GM12872 (cell line): Measurements from ENCODE around the gene PRPS1L1.

Experiments
- TF ChIP-seq, protein P1 (sequence below): IDR thresholded peaks from 3 replicates; pipeline ENCODE4 v1.5.1; 2011; ENCODE audit warnings: low read depth, mild to moderate bottlenecking, low read length, moderate library complexity; ENCODE audit not compliant: insufficient read depth

Gene PRPS1L1

DNA sequence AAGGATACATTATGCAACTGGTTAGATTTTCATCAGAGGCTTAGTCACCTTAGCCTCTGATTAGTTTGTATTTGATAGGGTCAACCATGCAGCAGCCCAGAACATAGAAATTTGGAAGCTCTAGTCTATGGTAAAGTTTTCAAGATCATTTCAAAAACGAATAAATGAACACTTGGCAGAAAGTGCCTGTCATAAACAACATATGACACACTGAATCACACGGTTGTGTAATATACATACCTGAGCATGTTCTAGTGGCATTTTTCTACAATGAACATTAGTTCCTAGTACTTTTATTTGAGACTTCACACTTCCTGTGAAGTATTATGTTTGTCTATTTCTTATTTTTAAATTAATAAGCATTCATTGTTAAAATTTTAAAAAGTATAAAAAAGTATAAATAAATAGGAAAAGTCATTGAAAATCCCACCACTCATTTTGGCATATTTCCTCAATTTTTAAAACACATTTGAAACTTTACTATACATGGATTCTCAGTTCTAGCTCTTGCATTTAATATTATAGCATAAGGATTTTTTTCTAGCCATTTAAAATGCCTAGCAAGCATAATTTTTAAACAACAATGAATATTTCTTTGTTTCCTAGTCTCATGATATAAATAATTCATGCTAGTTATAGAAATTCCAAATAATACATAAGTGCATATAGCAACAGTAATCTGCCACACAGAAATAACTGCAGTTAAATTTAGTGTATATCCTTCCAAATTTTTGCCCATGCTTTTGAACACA is 25.7 kb upstream of the PRPS1L1 start:
- TF ChIP-seq, protein P1, sequence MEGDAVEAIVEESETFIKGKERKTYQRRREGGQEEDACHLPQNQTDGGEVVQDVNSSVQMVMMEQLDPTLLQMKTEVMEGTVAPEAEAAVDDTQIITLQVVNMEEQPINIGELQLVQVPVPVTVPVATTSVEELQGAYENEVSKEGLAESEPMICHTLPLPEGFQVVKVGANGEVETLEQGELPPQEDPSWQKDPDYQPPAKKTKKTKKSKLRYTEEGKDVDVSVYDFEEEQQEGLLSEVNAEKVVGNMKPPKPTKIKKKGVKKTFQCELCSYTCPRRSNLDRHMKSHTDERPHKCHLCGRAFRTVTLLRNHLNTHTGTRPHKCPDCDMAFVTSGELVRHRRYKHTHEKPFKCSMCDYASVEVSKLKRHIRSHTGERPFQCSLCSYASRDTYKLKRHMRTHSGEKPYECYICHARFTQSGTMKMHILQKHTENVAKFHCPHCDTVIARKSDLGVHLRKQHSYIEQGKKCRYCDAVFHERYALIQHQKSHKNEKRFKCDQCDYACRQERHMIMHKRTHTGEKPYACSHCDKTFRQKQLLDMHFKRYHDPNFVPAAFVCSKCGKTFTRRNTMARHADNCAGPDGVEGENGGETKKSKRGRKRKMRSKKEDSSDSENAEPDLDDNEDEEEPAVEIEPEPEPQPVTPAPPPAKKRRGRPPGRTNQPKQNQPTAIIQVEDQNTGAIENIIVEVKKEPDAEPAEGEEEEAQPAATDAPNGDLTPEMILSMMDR: no peak

DNA sequence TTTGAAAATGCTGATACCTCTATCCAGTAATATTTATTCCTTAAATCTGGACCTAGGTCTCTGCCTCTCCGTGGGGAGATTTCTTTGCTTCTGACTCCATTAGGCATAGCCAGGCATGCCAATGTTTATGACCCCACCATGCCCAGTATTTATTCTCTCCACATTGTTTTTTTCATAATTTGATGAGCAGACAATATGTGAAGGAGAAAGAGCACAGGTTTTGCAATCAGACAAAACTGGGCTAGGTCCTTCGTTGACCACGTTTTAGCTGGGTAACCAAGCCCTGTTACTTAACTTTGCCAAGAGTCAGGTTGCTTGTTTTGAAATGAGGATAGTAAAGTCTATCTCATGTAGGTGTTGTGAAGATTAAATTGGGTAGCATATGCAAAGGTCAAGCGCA is 21.6 kb upstream of the PRPS1L1 start:
- TF ChIP-seq, protein P1: no peak

DNA sequence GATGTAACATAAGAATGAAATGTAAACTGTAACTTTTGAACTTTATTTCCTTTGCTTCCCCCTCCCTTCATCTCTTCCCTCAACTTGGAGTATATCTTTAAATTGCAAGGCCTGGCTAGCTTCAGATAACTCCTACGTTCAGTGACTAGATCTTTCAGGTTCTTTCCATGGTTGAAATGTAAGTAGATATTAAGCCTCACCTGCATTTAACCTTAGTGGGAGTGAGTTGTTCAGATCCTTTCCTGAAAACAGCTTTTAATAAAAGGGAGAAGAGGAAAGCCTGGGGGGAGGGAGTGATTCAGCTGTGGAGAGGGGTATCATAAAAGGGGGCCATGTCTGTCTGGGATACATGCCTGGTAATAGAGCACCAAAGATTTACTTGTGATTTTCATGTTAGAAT is 19.0 kb upstream of the PRPS1L1 start:
- TF ChIP-seq, protein P1: no peak

DNA sequence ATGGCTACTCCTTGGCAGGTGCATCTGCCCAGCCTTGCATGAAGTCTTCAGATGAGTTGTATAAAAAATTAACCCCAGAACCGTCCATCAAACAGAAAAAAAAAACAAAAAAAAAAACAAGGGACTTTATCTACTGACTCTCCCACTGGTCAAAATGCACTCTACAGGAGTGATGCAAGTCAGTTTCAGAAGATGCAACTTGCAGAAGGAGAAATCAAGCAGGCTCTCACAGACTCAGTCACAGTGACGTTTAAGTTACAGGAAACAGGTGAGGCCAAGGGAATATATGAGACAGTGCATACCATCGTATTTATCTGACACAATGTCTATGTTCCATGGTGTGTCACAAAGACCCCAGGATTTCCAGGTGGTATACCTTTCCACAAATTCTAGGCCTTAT is 17.5 kb upstream of the PRPS1L1 start:
- TF ChIP-seq, protein P1: no peak

DNA sequence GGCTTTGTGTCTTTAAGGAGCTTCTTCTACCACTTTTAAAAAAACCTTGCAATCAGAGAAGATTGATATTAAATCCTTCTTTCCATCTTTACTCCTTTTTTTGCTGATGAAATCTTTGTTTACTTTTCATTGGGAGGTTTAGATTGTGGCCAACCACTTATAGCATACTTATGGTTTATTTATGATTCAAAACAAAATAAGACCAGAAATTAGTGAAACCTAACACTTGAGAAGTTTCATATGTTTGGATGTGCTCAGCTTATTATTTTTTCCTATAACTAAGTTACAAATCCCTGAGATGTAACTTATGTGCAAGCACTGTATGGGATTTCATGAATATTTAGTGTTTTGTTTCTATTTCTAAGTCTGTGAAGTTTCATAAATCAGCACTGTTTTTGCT is 13.5 kb upstream of the PRPS1L1 start:
- TF ChIP-seq, protein P1: no peak

DNA sequence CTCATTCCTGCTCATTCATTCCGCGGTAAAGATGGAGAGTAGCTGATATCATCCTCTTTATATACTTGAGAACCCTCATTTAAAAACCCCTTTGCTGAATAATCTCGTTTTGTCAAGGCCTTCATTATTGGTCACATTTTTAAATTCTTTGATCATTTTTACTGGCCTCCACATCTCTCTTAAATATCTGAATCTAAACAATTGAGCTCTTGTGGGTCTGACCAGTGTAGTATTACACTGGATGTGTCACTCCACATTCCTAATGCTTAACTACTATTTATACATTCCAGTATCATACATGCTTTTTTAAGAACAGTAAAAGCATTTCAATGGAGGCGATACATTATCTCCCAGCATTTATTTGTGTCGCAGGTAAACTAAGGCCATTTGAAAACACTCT is 12.6 kb upstream of the PRPS1L1 start:
- TF ChIP-seq, protein P1: no peak

DNA sequence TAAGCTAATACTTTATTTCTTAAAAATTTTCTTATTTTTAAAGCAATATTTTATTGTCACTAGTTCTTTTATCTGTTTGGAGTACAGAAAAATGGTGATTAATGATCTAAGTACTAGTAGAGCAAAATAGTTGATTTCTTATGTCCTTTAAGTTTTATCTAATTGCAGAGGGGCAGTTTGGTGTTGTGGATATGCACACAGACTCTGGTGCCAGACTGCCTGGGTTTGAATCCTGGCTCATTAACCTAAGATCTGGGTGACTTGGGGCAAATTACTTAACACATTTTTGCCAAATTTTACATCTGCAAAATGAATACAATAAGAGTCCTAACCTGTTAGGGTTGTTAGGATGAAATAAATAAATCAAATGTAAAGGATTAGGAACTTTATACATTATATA is 10.7 kb upstream of the PRPS1L1 start:
- TF ChIP-seq, protein P1: no peak
